Activated T-helper 17 cell treated with anti-CD3 and anti-CD28 coated beads, Interleukin-2, amount 50 U/mL, for 72 hours (primary cell): ENCODE measurements around the gene DNA2. TPM values are rescaled to one million over a fixed set of nuclear protein-coding genes. Genes with fewer than 3 reads are reported as not detected.
"Not testable (repeated sequence)": the region's sequence is repeated elsewhere in the genome, so short reads cannot be mapped to it uniquely, and the experiment has no call there.

Source experiments
- ATAC-seq: fragments of 150-1000 bp; cut with Tn5 transposase; replicated peaks from 2 replicates; pipeline ENCODE4 v1.10.0; 2021; ENCODE audit warnings: mild to moderate bottlenecking, moderate library complexity
- H3K27ac Mint-ChIP-seq: one replicate; pipeline ENCODE4 v1.8.0; 2022; ENCODE audit warnings: mixed read lengths
- H3K27me3 Mint-ChIP-seq: one replicate; pipeline ENCODE4 v1.8.0; 2022; ENCODE audit warnings: mixed read lengths
- H3K36me3 Mint-ChIP-seq: one replicate; pipeline ENCODE4 v1.8.0; 2022; ENCODE audit warnings: low read depth, mild to moderate bottlenecking, mixed read lengths
- H3K4me1 Mint-ChIP-seq: one replicate; pipeline ENCODE4 v1.8.0; 2022; ENCODE audit warnings: mixed read lengths
- H3K4me3 Mint-ChIP-seq: one replicate; pipeline ENCODE4 v1.8.0; 2022; ENCODE audit warnings: mild to moderate bottlenecking, mixed read lengths
- H3K9me3 Mint-ChIP-seq: one replicate; pipeline ENCODE4 v1.8.0; 2022; ENCODE audit warnings: mixed read lengths
- total RNA-seq, 2 donors: library from RNA; stranded (reverse); gene quantifications; one replicate each; pipeline ENCODE4 v1.2.3, GENCODE V29; 2022

DNA2 gene
- 10 to 100 TPM; 35.0 to 39.8 TPM for total RNA-seq

GRCh38 chr10:68471586-68472408, at the start of gene DNA2:
Gene DNA2 (minus strand): TSS chr10:68471973. CDS start chr10:68471864, 109 bp downstream.
- Mint-ChIP-seq H3K36me3 (peaks cover 48% of the 10 kb centered on the region), H3K4me3 (peak within 1 kb of the TSS; percentile 87), H3K4me1 (peaks cover 5% of the 10 kb centered on the region), H3K27me3 (no peaks in the 10 kb centered on the region), H3K9me3 (no peaks in the 10 kb centered on the region), H3K27ac (peak within 1 kb of the TSS; percentile 94)
- peak; percentile 93 for ATAC-seq

- not testable (repeated sequence) for H3K9me3 Mint-ChIP-seq, H3K4me1 Mint-ChIP-seq, ATAC-seq, H3K27ac Mint-ChIP-seq, H3K4me3 Mint-ChIP-seq, H3K27me3 Mint-ChIP-seq
- peaks cover 49% of the 10 kb centered on the region for H3K36me3 Mint-ChIP-seq
Measured at GRCh38 chr10:68518609-68519008, 46.8 kb upstream of the DNA2 start.

- Mint-ChIP-seq H3K36me3 (peaks cover 51% of the 10 kb centered on the region), H3K27ac (peak overlapping the region; percentile 19), H3K4me3 (no peak overlapping the region), H3K27me3 (no peaks in the 10 kb centered on the region), H3K9me3 (no peaks in the 10 kb centered on the region), H3K4me1 (no peaks in the 10 kb centered on the region)
- ATAC-seq = no peak
Measured at GRCh38 chr10:68517188-68517587, 45.4 kb upstream of the DNA2 start.

- no peaks in the 10 kb centered on the region for H3K27me3 Mint-ChIP-seq
- H3K9me3 Mint-ChIP-seq = no peaks in the 10 kb centered on the region
- peaks cover 47% of the 10 kb centered on the region for H3K36me3 Mint-ChIP-seq
- peak overlapping the region; percentile 19 for H3K27ac Mint-ChIP-seq
- no peaks in the 10 kb centered on the region for H3K4me1 Mint-ChIP-seq
- no peak overlapping the region for H3K4me3 Mint-ChIP-seq
- ATAC-seq = no peak
Measured at GRCh38 chr10:68516766-68517165, 45.0 kb upstream of the DNA2 start.

- peaks cover 45% of the 10 kb centered on the region for H3K36me3 Mint-ChIP-seq
- H3K27ac Mint-ChIP-seq, ATAC-seq, H3K4me1 Mint-ChIP-seq, H3K27me3 Mint-ChIP-seq, H3K4me3 Mint-ChIP-seq, H3K9me3 Mint-ChIP-seq: not testable (repeated sequence)
Measured at GRCh38 chr10:68516216-68516615, 44.4 kb upstream of the DNA2 start.

GRCh38 chr10:68508090-68508489, 36.3 kb upstream of the DNA2 start:
- Mint-ChIP-seq H3K4me1 (no peaks in the 10 kb centered on the region), H3K27ac (no peak overlapping the region), H3K9me3 (no peaks in the 10 kb centered on the region), H3K36me3 (peaks cover 38% of the 10 kb centered on the region), H3K4me3 (no peak overlapping the region), H3K27me3 (no peaks in the 10 kb centered on the region)
- no peak for ATAC-seq

GRCh38 chr10:68506411-68506810, 34.6 kb upstream of the DNA2 start:
- peaks cover 43% of the 10 kb centered on the region for H3K36me3 Mint-ChIP-seq
- H3K27ac Mint-ChIP-seq = no peak overlapping the region
- no peak overlapping the region for H3K4me3 Mint-ChIP-seq
- no peaks in the 10 kb centered on the region for H3K4me1 Mint-ChIP-seq
- H3K9me3 Mint-ChIP-seq = no peaks in the 10 kb centered on the region
- ATAC-seq = no peak
- no peaks in the 10 kb centered on the region for H3K27me3 Mint-ChIP-seq

GRCh38 chr10:68502846-68503245, 31.1 kb upstream of the DNA2 start:
- Mint-ChIP-seq H3K9me3 (no peaks in the 10 kb centered on the region), H3K27ac (no peak overlapping the region), H3K4me1 (no peaks in the 10 kb centered on the region), H3K36me3 (peaks cover 68% of the 10 kb centered on the region), H3K27me3 (no peaks in the 10 kb centered on the region), H3K4me3 (no peak overlapping the region)
- ATAC-seq = no peak

- Mint-ChIP-seq H3K9me3 (no peaks in the 10 kb centered on the region), H3K4me3 (no peak overlapping the region), H3K27ac (peak overlapping the region; percentile 23), H3K36me3 (peaks cover 68% of the 10 kb centered on the region), H3K27me3 (no peaks in the 10 kb centered on the region), H3K4me1 (no peaks in the 10 kb centered on the region)
- ATAC-seq = no peak
Measured at GRCh38 chr10:68501691-68502090, 29.9 kb upstream of the DNA2 start.

- Mint-ChIP-seq H3K27me3 (no peaks in the 10 kb centered on the region), H3K27ac (no peak overlapping the region), H3K36me3 (peaks cover 72% of the 10 kb centered on the region), H3K9me3 (no peaks in the 10 kb centered on the region), H3K4me1 (no peaks in the 10 kb centered on the region), H3K4me3 (no peak overlapping the region)
- no peak for ATAC-seq
Measured at GRCh38 chr10:68499544-68499943, 27.8 kb upstream of the DNA2 start.

GRCh38 chr10:68496072-68496471, 24.3 kb upstream of the DNA2 start:
- H3K36me3 Mint-ChIP-seq = peaks cover 71% of the 10 kb centered on the region
- no peak overlapping the region for H3K4me3 Mint-ChIP-seq
- no peak for ATAC-seq
- no peaks in the 10 kb centered on the region for H3K4me1 Mint-ChIP-seq
- no peaks in the 10 kb centered on the region for H3K27me3 Mint-ChIP-seq
- no peak overlapping the region for H3K27ac Mint-ChIP-seq
- no peaks in the 10 kb centered on the region for H3K9me3 Mint-ChIP-seq

- Mint-ChIP-seq H3K4me3 (no peak overlapping the region), H3K27ac (no peak overlapping the region), H3K27me3 (no peaks in the 10 kb centered on the region), H3K9me3 (no peaks in the 10 kb centered on the region), H3K36me3 (peaks cover 73% of the 10 kb centered on the region), H3K4me1 (no peaks in the 10 kb centered on the region)
- ATAC-seq = no peak
Measured at GRCh38 chr10:68492118-68492517, 20.3 kb upstream of the DNA2 start.

GRCh38 chr10:68489919-68490318, 18.1 kb upstream of the DNA2 start:
- Mint-ChIP-seq H3K4me1 (no peaks in the 10 kb centered on the region), H3K36me3 (peaks cover 84% of the 10 kb centered on the region), H3K9me3 (no peaks in the 10 kb centered on the region), H3K4me3 (no peak overlapping the region), H3K27me3 (no peaks in the 10 kb centered on the region), H3K27ac (no peak overlapping the region)
- ATAC-seq = peak; percentile 32

GRCh38 chr10:68474021-68474420, 2.2 kb upstream of the DNA2 start:
- no peak overlapping the region for H3K4me3 Mint-ChIP-seq
- H3K36me3 Mint-ChIP-seq = peaks cover 26% of the 10 kb centered on the region
- peaks cover 5% of the 10 kb centered on the region for H3K4me1 Mint-ChIP-seq
- H3K9me3 Mint-ChIP-seq = no peaks in the 10 kb centered on the region
- no peaks in the 10 kb centered on the region for H3K27me3 Mint-ChIP-seq
- no peak overlapping the region for H3K27ac Mint-ChIP-seq
- no peak for ATAC-seq

GRCh38 chr10:68471063-68471585, 649 bp downstream of the DNA2 start:
- Mint-ChIP-seq H3K4me1 (peaks cover 5% of the 10 kb centered on the region), H3K9me3 (no peaks in the 10 kb centered on the region), H3K27me3 (no peaks in the 10 kb centered on the region), H3K27ac (peak overlapping the region; percentile 94), H3K4me3 (peak overlapping the region; percentile 87), H3K36me3 (peaks cover 53% of the 10 kb centered on the region)
- ATAC-seq = no peak
